Caco-2 (cell line): Measurements from ENCODE around the gene LRMDA. TPM values are rescaled to one million over a fixed set of nuclear protein-coding genes. Genes with fewer than 3 reads are reported as not detected.

ENCODE experiments used
- BruUV-seq: library from RNA; stranded (reverse); fragments of 400-500 nt; replicated peaks from 2 replicates; lab custom pipeline; 2021; lab: Mats Ljungman, UMichigan
- CTCF ChIA-PET: fragments of 300-600 bp; sonication (Branson Sonifier 250); formaldehyde crosslinking; loops from one replicate; lab custom pipeline; 2022; ENCODE audit warnings: antibody characterized with exemption; lab: Charles Lee
- POLR2A ChIA-PET: fragments of 300-600 bp; sonication (Branson Sonifier 250); formaldehyde crosslinking; loops from one replicate; lab custom pipeline; 2022; ENCODE audit warnings: antibody characterized with exemption; lab: Charles Lee
- DNase-seq, 2 experiments: peaks; one replicate each; pipeline versions ENCODE4 v3.0.0 to v3.0.0-alpha.2; 2020 to 2022
- H3K27me3 ChIP-seq: replicated peaks from 2 replicates; pipeline ENCODE4 v1.6.0; 2011; ENCODE audit warnings: low read length; ENCODE audit not compliant: control insufficient read depth, insufficient read depth
- H3K36me3 ChIP-seq: 2 replicates; pipeline ENCODE4 v1.5.1; 2011; ENCODE audit warnings: low read length; ENCODE audit not compliant: control insufficient read depth, insufficient read depth
- H3K4me1 ChIP-seq: fragments of 250-450 bp; sonication (Bioruptor Pico); 2 replicates; pipeline ENCODE4 v1.5.1; 2020; ENCODE audit warnings: mild to moderate bottlenecking
- H3K4me3 ChIP-seq: 2 replicates; pipeline ENCODE4 v1.5.1; 2011; ENCODE audit warnings: low read depth, mild to moderate bottlenecking, control low read depth, low read length
- H3K9me3 ChIP-seq: fragments of 250-450 bp; sonication (Bioruptor Pico); 2 replicates; pipeline ENCODE4 v1.5.1; 2020; ENCODE audit warnings: mild to moderate bottlenecking, moderate library complexity
- H3K27ac Mint-ChIP-seq: one replicate; pipeline ENCODE4 v1.8.0; 2022; ENCODE audit warnings: mixed read lengths; ENCODE audit not compliant: unreplicated experiment
- H3K27me3 Mint-ChIP-seq: one replicate; pipeline ENCODE4 v1.8.0; 2022; ENCODE audit warnings: mixed read lengths; ENCODE audit not compliant: insufficient read depth, unreplicated experiment
- H3K36me3 Mint-ChIP-seq: one replicate; pipeline ENCODE4 v1.8.0; 2022; ENCODE audit warnings: mild to moderate bottlenecking, mixed read lengths; ENCODE audit not compliant: insufficient read depth, unreplicated experiment
- H3K4me1 Mint-ChIP-seq: one replicate; pipeline ENCODE4 v1.8.0; 2022; ENCODE audit warnings: low read depth, mixed read lengths; ENCODE audit not compliant: unreplicated experiment
- H3K4me3 Mint-ChIP-seq: one replicate; pipeline ENCODE4 v1.8.0; 2022; ENCODE audit warnings: mild to moderate bottlenecking, moderate library complexity, mixed read lengths; ENCODE audit not compliant: unreplicated experiment
- H3K9me3 Mint-ChIP-seq: one replicate; pipeline ENCODE4 v1.8.0; 2022; ENCODE audit warnings: mixed read lengths; ENCODE audit not compliant: unreplicated experiment
- intact Hi-C: fragments of 100-400 bp; cut with micrococcal nuclease; formaldehyde crosslinking; loops from one replicate; pipeline ENCODE4 v1.10.0; 2022; ENCODE audit not compliant: unreplicated experiment
- total RNA-seq: library from RNA; stranded (reverse); gene quantifications from 2 replicates; pipeline ENCODE4 v1.2.3, GENCODE V29; 2022
- TF ChIP-seq, protein P1 (sequence below), 2 experiments: fragments of 200-600 bp in 1 of 2; IDR thresholded peaks; 1 replicate in 1 of 2; 2 replicates in 1 of 2; pipeline versions ENCODE4 v1.5.1 to v1.8.0; 2011 to 2022; ENCODE audit warnings: antibody characterized with exemption in 1 of 2, control low read depth in 1 of 2, inconsistent platforms in 1 of 2, low read depth in 1 of 2, low read length in 1 of 2, mild to moderate bottlenecking in 1 of 2, moderate library complexity in 1 of 2; ENCODE audit not compliant: insufficient read depth in 1 of 2, severe bottlenecking in 1 of 2, unreplicated experiment in 1 of 2

The LRMDA gene
- total RNA-seq, 1 experiment from 2014 or later = 18.5 TPM

DNA sequence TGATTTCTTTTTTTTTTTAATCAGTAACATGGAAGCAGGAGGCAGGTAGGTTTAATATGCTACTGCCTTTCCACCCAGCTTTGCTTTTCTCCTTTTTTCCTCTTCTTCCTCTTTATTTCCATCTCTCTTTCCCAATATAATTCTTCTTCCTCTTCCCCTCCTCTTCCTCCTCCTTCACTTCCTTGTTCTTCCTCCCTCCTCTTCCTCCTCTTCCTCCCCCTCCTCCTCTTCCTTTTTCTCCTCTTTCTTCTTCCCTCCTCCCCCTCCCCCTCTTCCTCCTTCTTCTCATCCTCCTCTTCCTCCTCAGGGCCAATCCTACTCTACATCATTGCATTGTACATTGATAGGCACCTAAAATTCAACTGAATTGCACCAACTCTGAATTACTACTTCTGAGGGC, 41.2 kb upstream of the LRMDA start:
- intact Hi-C loops = loop anchor here (2.0 kb wide), 1 partner anchor 23 kb away; no protein-coding TSS in a partner anchor
- Mint-ChIP-seq H3K9me3 (peaks cover 15% of the 10 kb centered on the region), H3K4me1 (peaks cover 5% of the 10 kb centered on the region), H3K4me3 (no peak overlapping the region), H3K36me3 (peaks cover 23% of the 10 kb centered on the region), H3K27me3 (no peaks in the 10 kb centered on the region), H3K27ac (no peak overlapping the region)
- no peaks in the 10 kb centered on the region for H3K4me1 ChIP-seq
- TF ChIP-seq, protein P1, sequence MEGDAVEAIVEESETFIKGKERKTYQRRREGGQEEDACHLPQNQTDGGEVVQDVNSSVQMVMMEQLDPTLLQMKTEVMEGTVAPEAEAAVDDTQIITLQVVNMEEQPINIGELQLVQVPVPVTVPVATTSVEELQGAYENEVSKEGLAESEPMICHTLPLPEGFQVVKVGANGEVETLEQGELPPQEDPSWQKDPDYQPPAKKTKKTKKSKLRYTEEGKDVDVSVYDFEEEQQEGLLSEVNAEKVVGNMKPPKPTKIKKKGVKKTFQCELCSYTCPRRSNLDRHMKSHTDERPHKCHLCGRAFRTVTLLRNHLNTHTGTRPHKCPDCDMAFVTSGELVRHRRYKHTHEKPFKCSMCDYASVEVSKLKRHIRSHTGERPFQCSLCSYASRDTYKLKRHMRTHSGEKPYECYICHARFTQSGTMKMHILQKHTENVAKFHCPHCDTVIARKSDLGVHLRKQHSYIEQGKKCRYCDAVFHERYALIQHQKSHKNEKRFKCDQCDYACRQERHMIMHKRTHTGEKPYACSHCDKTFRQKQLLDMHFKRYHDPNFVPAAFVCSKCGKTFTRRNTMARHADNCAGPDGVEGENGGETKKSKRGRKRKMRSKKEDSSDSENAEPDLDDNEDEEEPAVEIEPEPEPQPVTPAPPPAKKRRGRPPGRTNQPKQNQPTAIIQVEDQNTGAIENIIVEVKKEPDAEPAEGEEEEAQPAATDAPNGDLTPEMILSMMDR (IDR thresholded peaks at IDR 0.05; ENCODE audit: insufficient read depth in 1 of 2, low read depth in 1 of 2, low read length in 1 of 2, severe bottlenecking in 1 of 2, unreplicated experiment in 1 of 2) = no peak
- BruUV-seq = no TSS peak
- peaks cover 1% of the 10 kb centered on the region; the same call in 1 of the 2 replicates for H3K36me3 ChIP-seq
- DNase-seq = no peak
- ChIA-PET CTCF (no interaction called here), POLR2A (no interaction called here)
- H3K9me3 ChIP-seq = no peaks in the 10 kb centered on the region
- no peaks in the 10 kb centered on the region for H3K27me3 ChIP-seq
- H3K4me3 ChIP-seq = no peak overlapping the region

DNA sequence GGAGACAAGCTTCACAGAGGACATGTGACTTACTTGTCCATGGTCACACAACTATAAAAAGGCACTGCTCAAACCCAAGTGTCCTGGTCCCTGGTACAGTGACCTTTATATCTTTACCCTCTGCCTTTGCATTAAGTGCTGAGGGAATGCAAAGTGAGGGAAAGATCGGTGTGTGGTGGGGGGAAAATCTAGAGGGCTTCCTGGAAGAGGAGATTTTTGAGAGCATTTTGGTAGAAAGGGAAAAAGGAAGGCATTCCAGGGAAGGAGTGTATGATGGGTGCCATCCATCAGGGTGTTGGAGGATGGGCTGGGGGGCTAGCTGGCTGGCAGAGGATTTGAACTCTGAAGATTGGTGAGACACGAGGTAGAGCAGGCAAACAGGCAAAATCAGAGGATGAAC, 39.2 kb upstream of the LRMDA start:
- Histone ChIP-seq H3K27me3 (no peaks in the 10 kb centered on the region), H3K9me3 (no peaks in the 10 kb centered on the region), H3K4me1 (no peaks in the 10 kb centered on the region), H3K36me3 (peaks cover 1% of the 10 kb centered on the region; the same call in 1 of the 2 replicates), H3K4me3 (no peak overlapping the region)
- intact Hi-C loops = no loop called here
- H3K9me3 Mint-ChIP-seq = no peaks in the 10 kb centered on the region
- ChIA-PET CTCF (no interaction called here), POLR2A (no interaction called here)
- peaks cover 42% of the 10 kb centered on the region for H3K36me3 Mint-ChIP-seq
- no peaks in the 10 kb centered on the region for H3K27me3 Mint-ChIP-seq
- no peak overlapping the region for H3K4me3 Mint-ChIP-seq
- TF ChIP-seq, protein P1 (IDR thresholded peaks at IDR 0.05; ENCODE audit: insufficient read depth in 1 of 2, low read depth in 1 of 2, low read length in 1 of 2, severe bottlenecking in 1 of 2, unreplicated experiment in 1 of 2) = no peak
- peaks cover 7% of the 10 kb centered on the region for H3K4me1 Mint-ChIP-seq
- H3K27ac Mint-ChIP-seq = no peak overlapping the region
- no TSS peak for BruUV-seq
- DNase-seq = no peak

DNA sequence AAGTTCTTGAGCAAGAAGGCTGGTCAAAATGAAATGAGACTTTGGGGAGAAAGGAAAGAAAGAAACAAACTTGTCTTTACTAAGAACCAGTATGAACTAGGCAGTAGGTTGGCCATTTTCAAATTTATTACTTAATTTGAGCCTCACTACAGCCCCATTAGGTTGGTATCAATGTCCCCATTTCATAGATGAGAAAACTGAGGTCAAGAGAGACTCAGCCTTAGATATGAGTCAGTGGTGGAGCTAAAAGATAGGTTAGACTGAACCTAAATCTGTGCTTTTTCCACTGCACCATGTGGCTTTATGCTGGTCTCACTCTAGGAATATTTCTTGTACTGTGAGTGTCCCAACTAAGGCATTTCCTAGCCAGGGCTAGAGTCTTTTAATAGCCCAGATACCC, 38.7 kb upstream of the LRMDA start:
- peaks cover 46% of the 10 kb centered on the region for H3K36me3 Mint-ChIP-seq
- H3K4me1 ChIP-seq = no peaks in the 10 kb centered on the region
- ChIA-PET CTCF (no interaction called here), POLR2A (no interaction called here)
- no peak overlapping the region for H3K4me3 Mint-ChIP-seq
- peaks cover 7% of the 10 kb centered on the region for H3K4me1 Mint-ChIP-seq
- TF ChIP-seq, protein P1 (IDR thresholded peaks at IDR 0.05; ENCODE audit: insufficient read depth in 1 of 2, low read depth in 1 of 2, low read length in 1 of 2, severe bottlenecking in 1 of 2, unreplicated experiment in 1 of 2) = no peak
- no peaks in the 10 kb centered on the region for H3K27me3 Mint-ChIP-seq
- H3K27me3 ChIP-seq = no peaks in the 10 kb centered on the region
- BruUV-seq = no TSS peak
- H3K36me3 ChIP-seq = peaks cover 1% of the 10 kb centered on the region; the same call in 1 of the 2 replicates
- no peaks in the 10 kb centered on the region for H3K9me3 ChIP-seq
- no peak overlapping the region for H3K4me3 ChIP-seq
- no peak for DNase-seq
- no peaks in the 10 kb centered on the region for H3K9me3 Mint-ChIP-seq
- no peak overlapping the region for H3K27ac Mint-ChIP-seq
- intact Hi-C loops = no loop called here
